Lung microvascular endothelial cell (primary cell): ENCODE measurements around the gene CTSC. TPM values are rescaled to one million over a fixed set of nuclear protein-coding genes. Genes with fewer than 3 reads are reported as not detected.
"Not testable (repeated sequence)": the region's sequence is repeated elsewhere in the genome, so short reads cannot be mapped to it uniquely, and the experiment has no call there.

ENCODE experiments used
- DNase-seq, 2 donors: peaks; one replicate each; pipeline versions ENCODE4 v3.0.0 to v3.0.0-alpha.2; 2010; ENCODE audit warnings: low read depth in 2 of 2
- total RNA-seq: library from RNA; depleted of rRNA; stranded (reverse); fragments of >200 nt; gene quantifications from 2 replicates; pipeline ENCODE4 v1.2.1, GENCODE V29; 2014

CTSC gene
- total RNA-seq, 1 donor from 2014 or later = 7.9 TPM

DNA sequence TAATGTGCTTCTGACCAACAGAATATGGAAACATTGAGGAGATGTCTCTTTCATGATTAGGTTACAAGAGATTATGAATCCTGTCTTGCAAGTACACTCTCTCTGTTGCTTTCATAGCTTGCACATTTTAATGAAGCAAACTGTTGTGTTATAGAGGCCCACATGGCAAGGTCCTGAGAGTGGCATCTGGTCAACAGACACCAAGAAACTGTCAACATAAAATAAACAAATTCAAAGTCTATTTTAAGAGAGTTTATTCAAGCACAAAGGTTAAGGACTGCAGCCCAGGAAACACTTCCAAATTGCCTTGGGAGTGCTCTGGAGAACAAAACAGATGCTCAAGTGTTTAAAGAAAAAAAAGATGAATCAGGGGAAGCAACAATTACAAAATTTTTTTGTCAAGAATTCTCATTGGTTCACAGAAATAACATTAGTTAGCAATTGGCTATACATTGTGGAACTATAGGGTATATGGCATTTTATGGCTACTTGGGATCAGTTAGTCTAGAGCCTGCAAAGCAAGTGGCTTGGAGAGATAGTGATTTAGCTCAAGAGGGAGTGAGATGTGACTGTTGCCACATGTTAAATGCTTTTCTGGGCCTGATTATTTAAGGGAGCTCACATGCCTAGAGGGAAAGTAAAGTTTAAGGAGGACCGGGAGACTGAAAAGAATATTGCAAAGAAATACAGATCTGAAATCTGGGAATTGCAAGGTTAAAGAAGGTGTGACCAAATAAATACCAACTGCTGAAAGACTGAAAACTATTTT lies 54.6 kb downstream of the CTSC start:
- no peak for DNase-seq

DNA sequence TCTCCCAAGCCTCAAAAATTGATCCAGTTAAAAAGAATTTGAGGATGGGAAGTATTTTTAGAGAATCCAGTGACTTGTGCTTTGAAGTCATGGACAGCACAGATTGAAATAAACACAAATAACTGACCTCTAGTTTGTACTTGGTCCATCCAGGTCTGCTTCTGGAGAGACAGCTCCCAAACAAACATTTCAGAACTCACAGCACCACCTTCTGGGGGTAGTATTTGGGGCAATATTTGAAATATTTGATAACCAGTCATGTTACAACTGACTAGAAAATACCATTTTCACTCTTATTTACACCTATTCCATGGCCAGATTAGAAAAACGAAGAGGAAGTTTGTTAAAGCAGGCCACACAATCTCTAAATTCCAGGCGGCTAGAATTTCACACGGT lies 56.2 kb downstream of the CTSC start:
- peak; percentile 16 to 48 for DNase-seq

GRCh38 chr11:88280673-88281316 lies 56.7 kb downstream of the CTSC start:
- peak; percentile 5 to 55 for DNase-seq

- no peak for DNase-seq
Measured at GRCh38 chr11:88277349-88277915, 60.1 kb downstream of the CTSC start.

- no peak for DNase-seq
Measured at GRCh38 chr11:88275636-88276035, 61.9 kb downstream of the CTSC start.

- no peak for DNase-seq
Measured at GRCh38 chr11:88266919-88267318, 70.6 kb downstream of the CTSC start.

- DNase-seq = no peak
Measured at GRCh38 chr11:88266157-88266556, 71.4 kb downstream of the CTSC start.

- DNase-seq = no peak
Measured at GRCh38 chr11:88259431-88259830, 78.1 kb downstream of the CTSC start.

GRCh38 chr11:88252208-88252607 lies 85.3 kb downstream of the CTSC start:
- DNase-seq = no peak

DNA sequence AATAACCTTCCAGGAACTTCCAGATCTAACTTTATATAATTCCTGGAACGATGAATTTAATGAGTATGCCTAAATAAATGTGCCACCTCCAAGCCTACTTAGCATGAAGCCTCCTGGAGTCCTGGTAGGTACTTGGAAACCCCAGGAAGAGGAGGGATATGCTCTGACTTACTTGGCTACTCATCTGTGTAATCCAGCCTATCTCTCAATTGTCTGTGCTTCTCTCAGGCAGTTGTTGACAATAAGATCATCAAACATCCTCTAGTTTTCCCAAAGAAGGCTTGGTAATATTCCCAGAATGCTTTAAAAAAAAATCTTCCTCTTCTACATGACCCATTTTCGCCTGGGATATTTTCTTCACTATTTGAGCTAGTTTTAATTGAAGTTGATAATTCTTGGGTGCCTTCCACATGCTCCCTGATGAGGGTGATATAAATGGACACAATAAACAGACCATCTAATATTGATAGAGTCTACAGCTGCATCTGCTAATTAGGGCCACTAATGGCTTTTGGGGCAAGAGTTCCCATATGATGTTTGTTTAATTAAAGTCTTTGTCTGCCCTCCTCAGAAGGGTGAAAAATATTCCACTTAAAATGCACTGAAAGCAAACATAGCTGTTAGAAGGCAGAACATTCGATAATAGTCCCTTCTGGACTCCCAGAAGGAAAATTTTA lies 86.8 kb downstream of the CTSC start:
- no peak for DNase-seq

DNA sequence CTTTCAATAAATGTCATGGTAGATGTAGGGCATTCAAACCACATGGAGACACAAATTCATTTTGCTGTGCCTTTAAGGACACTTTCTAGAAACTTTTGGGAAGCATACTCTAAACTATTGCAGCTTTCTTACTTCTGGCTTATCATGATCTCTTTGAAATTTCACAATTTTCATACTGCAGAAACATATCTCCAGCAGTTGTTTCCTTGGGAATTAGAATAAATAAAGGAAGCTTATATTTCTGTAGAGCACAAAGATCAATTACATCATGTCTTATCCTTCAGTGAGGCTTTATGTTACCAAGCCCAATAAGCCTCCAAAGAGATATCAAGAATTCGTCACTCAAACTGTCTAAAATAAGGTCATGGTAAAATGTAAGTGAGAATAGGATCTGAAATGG lies 87.8 kb downstream of the CTSC start:
- DNase-seq = no peak

DNA sequence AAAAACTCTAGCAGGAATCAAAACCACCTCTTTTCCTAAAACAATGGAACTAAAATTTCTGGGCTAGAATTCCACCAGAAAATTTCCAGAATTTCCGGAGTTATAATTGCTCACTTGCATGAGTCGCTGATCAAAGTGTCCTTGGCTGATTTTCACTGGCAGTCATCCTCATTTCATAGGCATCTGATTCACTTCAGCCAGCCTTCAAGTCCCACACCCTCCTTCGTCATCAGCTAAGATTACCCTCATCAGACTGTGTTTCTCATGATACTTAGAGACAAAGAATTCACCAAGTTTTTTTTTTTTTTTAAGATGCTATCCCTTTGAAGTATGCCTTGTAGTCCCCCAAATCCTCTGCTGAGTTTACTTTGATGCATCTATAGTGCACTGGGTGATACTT lies 90.8 kb downstream of the CTSC start:
- DNase-seq = peak in 1 of 2 donors; percentile 80

DNA sequence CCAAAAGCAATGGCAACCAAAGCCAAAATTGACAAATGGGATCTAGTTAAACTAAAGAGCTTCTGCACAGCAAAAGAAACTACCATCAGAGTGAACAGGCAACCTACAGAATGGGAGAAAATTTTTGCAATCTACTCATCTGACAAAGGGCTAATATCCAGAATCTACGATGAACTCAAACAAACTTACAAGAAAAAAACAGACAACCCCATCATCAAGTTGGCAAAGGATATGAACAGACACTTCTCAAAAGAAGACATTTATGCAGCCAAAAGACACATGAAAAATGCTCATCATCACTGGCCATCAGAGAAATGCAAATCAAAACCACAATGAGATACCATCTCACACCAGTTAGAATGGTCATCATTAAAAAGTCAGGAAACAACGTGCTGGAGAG lies 92.0 kb downstream of the CTSC start:
- not testable (repeated sequence) for DNase-seq

Other genes starting within 250 kb of the CTSC start
- 0.60 and 0.65 TPM in 2 replicates for gene RAB38, start 162.3 kb downstream of the CTSC start, total RNA-seq